IPS-18c (cell line): Measurements from ENCODE around the gene EDN2.

Experiments
- H3K4me3 ChIP-seq: 2 replicates; pipeline ENCODE4 v1.7.0; 2013; ENCODE audit warnings: low read depth, mild to moderate bottlenecking, low read length, moderate library complexity; ENCODE audit not compliant: insufficient read depth
- H3K9me3 ChIP-seq: one replicate; pipeline ENCODE4 v1.6.1; 2013; ENCODE audit warnings: mild to moderate bottlenecking, low read length, moderate library complexity; ENCODE audit not compliant: control insufficient read depth, insufficient read depth

EDN2 gene

DNA sequence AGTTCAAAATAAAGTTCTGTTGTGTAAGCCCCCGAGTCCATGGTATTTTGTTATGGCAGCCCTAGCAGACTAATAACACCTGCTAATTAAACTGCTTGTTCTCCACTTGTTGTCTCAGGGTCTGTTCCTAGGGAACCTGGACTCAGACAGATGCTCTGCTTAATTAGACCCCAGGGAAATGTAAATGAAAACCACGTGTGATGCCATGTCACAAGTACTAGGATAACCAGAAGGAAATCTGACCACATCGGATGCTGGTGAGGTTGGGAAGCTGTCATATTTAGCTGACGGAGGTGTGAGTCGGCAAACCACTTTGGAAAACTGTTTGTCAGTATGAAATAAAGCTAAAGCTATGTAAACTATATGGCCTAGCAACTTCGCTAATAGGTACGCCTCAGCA is 19.6 kb downstream of the EDN2 start:
- Histone ChIP-seq H3K4me3 (no peak overlapping the region), H3K9me3 (peaks cover 2% of the 10 kb centered on the region)

DNA sequence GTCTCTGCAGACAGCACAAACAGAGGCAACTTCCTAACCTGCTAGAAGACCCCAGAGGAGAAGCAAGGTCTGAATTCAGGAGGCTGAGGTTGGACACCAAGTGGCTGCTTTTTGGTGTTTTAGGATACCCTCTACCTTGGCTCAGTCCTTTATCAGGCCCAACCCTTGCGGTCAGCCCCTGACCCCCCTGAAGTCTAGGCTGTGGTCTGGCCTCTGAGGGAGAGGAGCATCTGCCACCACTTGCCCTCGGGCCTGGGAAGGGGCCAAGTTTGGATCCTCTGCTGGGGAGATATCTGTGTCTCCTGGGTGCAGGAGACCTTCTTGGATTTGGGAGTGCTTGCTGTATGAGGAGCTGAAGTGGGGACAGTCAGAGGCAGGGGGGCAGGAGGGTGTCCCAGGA is 21.0 kb downstream of the EDN2 start:
- Histone ChIP-seq H3K4me3 (no peak overlapping the region), H3K9me3 (peaks cover 2% of the 10 kb centered on the region)

DNA sequence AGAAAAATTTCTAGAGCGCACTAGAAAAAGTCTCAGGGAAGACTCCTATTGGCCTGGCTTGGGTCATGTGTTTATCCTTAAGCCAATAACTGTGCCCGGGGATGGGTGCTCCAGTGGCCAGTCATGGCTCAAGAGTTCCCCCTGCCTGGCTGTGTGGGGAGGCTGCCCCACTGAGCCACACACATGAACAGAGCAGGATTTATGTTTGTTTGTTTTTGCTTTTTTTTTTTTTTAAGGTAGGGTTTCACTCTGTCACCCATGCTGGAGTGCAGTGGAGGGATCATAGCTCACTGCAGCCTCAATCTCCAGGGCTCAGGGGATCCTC is 21.8 kb downstream of the EDN2 start:
- Histone ChIP-seq H3K4me3 (no peak overlapping the region), H3K9me3 (peaks cover 2% of the 10 kb centered on the region)

DNA sequence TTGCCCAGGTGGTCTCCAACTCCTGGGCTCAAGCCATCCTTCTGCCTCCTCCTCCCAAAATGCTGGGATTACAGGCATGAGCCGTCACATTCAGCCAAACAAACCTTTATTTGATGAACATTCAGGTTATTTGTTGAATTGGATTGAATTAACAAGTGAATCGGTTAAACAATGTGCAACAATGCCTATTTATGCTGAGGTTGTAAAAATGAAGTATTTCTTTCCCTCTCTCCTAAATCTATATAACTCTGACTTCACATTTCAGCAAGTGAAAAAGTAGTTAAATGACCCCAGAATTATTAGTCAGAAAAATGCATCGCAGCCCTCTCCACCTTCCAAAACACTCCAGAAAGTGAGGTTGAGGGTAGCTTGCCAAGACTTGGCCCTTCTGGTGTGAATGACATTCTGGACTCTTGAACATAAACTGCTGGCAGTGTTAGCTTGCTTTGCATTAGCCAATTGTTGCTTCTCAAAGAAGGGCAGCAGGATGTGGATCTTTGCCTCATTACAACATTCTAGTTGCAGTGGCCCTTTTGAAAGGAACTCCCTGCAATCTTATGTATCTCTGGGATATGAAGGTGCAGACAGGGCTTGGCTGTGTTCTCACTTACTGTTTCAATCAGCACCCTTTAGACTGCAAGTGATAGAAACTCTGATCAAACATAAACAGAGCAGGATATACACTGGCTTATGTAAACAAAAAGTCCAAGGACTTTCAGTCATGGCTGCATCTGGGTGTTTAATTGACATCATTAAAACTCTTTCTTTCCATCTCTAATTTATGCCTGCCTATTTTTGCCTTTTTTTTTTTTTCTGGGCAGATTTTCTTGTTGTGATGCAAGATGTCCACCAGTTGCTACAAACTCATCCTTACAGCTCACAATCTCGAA is 22.4 kb downstream of the EDN2 start:
- H3K4me3 ChIP-seq: no peak overlapping the region
- H3K9me3 ChIP-seq: peaks cover 2% of the 10 kb centered on the region

DNA sequence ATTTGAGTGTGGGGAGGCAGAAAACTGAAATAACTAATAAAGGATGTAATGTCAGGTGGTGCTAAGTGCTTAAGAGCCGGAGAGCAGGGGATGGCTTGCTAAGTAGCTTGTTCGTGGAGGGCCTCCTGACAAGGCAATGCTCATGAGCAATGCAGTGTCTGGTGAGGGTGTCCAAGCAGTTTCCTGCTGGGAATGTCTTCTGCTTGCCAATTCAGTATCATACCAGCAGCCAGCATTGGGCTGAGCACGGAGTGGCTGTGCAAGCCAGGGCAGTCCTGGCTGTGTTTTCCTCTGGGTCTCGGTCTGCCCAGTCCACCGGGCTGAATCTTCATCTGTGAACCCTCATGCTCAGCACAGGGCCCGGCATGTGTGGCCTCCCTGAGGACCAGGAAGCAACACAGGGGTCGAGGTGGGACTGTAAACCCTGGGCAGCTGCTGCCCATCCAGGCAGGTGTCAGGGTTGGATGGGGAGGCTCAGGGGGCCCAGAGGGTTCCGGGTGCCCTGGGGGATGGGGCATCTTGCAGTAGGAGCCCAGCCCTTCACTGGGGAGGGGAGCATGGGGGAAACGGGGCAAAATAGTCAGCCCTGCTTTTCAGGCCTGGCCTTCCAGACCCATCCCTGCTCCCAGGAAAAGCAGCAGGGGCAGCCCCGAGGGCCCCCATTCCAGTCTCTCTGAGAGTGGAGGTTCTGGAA is 27.5 kb downstream of the EDN2 start:
- no peaks in the 10 kb centered on the region for H3K9me3 ChIP-seq

DNA sequence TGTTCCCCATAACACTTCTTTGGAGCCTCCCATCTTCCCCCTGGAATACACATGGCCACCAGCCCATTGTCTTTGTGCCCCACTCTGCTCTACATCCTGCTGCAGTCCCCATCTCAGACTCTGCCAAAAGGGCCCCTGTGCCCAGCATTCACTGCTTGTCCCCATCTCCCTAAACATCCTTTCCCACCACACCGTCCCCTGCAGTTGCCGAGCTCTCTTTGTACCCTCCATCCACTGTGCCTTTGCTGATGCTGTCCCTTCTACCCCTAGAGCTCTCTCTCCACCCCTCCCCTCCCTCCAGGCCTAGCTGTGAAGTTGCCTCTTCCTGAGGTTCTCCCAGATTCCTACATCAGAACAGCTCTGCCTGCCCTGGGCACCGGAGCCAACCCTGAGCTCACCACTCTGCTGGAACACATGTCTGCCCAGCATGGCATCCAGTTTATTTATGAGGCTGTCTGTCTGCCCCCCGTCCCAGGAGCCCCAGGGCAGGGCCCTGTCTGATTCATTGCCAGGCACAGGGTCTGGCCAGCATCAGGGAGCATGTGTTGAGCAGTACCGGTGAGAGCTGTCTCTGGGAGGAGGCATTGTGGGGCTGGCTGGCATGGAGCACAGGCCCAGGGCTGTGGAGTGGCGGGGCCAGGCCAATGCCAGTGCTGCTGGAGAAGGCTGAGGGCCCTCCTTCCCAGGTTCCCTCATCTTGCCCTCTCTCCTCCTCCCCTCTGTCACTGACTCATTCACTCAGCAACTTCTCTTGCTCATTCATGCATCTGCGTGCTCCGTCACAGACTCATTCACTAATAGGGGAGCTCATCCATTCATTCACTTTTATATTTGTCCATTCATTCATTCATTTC is 28.8 kb downstream of the EDN2 start:
- no peak overlapping the region for H3K4me3 ChIP-seq

More for the DNA sequence above, 27.5 kb downstream of the EDN2 start:
- H3K4me3 ChIP-seq: no peak overlapping the region

DNA sequence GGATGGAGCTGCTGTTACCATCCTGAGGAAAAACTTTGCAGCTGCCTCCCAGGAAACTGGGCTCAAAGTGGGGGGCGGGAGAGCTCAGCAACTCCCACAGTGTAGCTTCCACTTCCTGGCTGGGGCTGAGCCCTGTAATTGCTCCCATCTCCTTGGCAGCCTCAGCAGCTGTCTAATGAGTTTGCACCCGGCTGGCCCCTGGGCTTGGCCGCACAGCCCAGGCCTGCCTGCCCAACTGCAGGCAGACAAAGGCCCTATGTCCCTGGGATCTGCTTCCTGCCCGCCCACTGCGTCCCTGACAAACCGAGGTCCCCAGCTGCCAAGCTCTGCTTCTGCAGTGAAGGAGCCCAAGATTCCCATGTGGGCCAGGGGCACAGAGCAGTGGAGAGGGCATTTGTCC is 30.1 kb downstream of the EDN2 start:
- no peaks in the 10 kb centered on the region for H3K9me3 ChIP-seq

More for the DNA sequence above, 28.8 kb downstream of the EDN2 start:
- no peaks in the 10 kb centered on the region for H3K9me3 ChIP-seq

DNA sequence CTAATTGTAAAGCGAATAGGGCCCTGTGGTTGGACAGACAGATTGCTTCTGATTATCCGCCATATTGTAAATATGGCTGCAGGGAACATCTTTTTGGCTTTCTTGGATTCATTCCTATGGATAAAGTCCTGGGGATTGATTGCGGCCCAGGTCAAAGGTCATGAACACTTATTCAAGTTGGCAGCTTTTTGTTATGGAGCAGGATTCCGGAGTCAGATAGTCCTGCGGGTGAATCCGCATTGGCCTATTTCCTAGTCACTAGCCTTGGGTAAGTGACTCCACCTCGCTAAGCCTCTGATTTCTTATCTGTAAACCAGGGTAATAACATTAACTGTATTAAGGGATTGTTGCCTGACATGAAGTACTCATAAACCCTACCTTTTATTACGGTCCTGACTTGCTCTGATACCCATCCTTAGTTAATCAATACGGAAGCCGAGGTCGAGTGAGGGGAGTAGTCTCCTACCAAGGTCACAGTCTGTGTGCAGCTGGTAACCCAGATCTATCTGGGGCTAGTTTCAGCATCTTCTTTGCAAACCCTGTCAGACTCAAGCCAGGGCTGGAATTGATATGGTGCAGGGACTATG is 31.7 kb downstream of the EDN2 start:
- Histone ChIP-seq H3K4me3 (no peak overlapping the region), H3K9me3 (peaks cover 3% of the 10 kb centered on the region)

More for the DNA sequence above, 30.1 kb downstream of the EDN2 start:
- no peak overlapping the region for H3K4me3 ChIP-seq

DNA sequence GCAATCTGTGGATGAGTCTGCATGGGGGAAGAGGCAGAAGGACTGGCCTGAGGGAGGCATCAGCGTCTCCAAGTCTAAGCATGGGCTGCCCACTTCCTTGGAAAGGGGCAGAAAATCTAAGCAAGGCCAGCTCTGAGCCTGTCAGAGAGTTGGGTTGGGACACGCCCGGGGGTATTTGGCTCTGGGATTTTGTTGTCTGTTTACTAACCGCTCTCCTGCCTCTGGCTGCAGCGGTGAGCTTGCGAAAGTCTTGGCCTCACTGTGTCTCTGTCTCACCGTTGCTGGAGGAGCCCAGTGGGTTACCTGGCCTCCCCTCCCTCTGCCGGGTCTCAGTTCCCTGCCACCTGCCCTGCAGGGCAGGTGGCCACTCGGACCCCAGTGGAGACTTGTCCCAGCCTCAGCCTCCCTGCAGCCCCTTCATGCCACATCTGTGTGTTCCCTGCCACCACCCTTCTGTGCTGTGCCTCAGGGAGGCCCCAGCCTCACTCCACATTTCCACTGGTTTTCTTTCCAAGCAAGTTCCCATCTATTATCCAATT is 33.7 kb downstream of the EDN2 start:
- H3K9me3 ChIP-seq: peaks cover 6% of the 10 kb centered on the region

DNA sequence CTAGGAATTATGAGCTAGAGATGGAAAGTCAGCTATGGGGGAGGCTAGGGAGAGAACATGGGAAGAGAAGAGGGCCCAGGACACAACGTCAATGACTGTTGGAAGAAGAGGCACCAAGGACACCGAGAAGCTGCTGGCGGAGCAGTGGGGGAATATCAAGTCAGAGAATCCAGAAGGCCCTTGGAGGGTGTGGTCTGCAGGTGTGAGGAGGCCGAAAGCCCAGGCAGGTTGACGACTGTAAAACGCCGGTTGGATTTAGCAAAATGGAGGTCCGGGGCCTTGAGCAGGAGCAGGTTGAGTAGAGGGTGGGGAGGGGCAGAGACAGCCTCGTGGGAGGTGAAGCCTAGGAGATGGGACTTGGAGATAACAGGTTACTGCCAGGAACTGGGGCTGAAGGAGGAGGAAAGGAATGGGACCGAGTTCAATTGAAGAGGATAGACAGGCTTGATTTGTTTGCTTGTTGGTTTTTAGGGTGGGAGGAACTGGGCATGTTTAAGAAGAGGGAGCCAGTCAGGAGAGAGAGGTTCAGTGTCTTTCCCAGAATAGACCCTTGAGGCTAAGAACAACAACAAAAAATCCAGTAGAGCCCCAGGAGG is 35.1 kb downstream of the EDN2 start:
- Histone ChIP-seq H3K4me3 (no peak overlapping the region), H3K9me3 (peaks cover 8% of the 10 kb centered on the region)

More for the DNA sequence above, 33.7 kb downstream of the EDN2 start:
- H3K4me3 ChIP-seq: no peak overlapping the region

DNA sequence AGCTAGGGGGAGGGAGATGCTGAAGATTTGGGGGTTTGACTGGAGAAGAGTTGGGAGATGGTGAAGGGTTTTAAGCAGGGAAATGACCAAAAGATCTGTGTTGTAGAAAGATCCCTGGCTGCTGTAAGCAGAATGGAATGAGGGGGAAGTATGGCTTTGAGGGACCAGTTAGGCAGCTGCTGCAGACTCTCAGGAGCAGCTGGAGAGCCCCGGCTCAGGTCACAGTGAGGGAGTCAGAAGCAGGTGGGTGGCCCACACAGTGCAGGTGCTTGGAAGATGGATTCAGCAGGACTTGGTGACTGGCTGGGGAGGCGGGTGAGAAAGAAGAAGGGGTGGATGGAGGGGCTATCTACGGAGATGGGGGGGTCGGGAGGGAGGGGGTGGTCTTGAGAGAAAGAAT is 35.7 kb downstream of the EDN2 start:
- H3K9me3 ChIP-seq: peaks cover 9% of the 10 kb centered on the region
- H3K4me3 ChIP-seq: no peak overlapping the region

DNA sequence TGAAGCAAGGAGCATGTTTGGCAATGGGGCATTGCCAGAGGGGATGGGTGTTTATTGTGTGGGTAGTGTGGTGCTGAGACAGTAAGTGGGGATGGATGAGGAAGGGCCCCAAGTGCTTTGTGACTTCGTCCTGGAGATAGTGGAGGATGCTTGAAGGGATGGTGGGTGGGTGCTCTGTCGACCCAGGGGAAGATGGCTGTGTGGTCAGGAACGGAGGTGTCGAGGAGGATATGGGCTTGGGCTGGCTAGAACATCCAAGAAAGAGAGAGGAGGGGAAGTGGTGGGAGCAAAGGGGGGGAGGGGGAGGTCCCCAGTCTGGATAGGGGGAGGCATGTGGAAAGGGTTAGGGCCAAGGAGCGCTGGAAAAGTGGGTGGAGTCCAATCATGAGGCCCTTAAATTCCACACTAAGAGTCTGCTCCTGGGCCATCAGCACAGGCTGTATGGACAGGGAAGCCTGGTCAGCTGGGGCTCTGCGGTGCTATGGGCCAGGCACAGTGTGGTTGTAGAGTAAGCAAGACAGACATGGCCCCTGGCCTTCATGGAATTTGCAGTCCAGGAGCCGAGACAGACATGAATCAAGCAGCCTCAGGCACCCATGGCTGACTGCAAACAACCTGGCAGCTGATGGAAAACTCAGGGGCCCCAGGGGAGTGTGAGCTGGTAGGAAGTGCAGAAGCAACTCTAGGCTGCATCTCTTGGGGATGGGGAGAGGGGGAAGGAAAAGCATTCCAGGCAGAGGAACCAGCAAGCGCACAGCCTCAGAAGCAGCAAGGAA is 36.3 kb downstream of the EDN2 start:
- peaks cover 13% of the 10 kb centered on the region for H3K9me3 ChIP-seq
- no peak overlapping the region for H3K4me3 ChIP-seq

DNA sequence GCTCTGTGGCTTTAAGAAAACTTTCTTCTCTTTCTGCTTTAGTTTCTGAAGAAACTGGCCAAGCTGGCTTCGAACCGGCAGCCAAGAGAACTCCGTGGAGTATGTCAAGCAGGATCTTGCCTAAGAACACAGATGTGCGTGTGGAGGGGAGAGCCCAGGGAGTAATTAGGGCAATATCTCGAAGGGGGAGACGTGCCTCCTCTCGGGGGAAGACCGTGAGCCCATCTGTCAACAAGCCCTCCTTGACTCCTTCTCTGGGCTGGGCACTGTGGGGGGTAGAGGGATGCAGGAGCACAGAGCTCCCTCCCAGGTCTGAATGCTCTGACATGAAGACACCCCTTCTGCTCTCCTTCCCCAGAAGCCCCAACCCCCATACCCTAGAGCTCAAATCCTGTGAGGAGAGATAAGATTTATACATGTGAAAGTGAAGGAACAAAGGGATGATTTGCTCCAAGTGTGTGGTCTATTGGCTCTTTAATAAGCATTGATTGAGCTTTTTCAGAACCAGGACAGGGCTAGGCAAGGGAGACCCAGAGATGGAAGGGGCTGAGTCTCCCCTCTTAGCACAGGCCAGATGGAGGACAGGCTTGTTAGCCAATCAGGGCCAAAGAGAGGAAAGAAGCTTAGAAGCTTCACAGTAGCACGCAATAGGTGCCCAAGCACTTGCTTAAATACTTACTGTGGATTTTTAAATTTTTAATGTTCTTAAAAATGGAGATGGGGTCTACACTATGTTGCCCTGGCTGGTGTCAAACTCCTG is 37.5 kb downstream of the EDN2 start:
- no peak overlapping the region for H3K4me3 ChIP-seq
- H3K9me3 ChIP-seq: peaks cover 13% of the 10 kb centered on the region

DNA sequence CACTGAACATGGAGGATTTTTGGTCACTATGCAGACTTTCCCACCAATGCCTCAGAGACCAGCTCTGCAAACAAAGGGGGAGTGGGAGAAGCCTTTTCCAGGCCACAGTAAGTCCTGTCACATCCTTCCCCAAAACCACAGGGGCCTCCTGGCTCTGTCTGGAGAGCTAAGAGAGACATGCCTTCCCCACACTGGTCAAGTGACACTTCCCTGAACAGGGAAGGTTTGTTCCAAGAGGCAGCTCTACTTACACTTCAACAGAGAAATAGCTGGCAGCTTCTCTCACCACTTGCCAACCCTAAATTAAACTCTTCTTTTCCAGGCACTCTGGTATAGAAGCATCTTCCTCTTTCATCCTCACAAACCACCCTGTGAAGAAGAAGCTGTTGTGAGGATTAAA is 39.7 kb downstream of the EDN2 start:
- Histone ChIP-seq H3K4me3 (no peak overlapping the region), H3K9me3 (peaks cover 13% of the 10 kb centered on the region)

DNA sequence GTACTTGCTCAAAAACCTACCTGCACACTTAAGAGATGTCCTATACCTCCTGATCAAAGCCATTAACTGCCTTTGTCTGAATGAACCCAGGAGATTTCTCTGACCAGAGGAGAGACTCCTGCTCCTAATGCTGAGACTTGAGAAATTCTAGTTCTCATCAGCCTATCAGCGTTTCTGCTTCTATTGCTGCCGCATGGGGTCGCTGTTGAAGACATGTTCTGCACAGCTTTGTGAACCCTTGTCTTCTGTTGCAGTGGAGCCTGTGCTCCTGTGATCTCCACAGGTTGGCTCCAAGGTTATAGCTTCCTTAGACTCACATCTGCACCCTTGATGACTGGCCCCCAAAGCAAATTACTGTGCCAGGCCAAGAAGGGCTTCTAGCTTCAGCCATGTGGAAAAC is 40.2 kb downstream of the EDN2 start:
- no peak overlapping the region for H3K4me3 ChIP-seq
- H3K9me3 ChIP-seq: peaks cover 13% of the 10 kb centered on the region
